ENCODE results near the gene RNF144B. TPM values are rescaled to one million over a fixed set of nuclear protein-coding genes. Genes with fewer than 3 reads are reported as not detected.

Gene RNF144B
- total RNA-seq, 2 donors from 2014 or later: 1.4 to 1.5 TPM

- no peak overlapping the region for H3K27ac ChIP-seq (ENCODE audit: low read depth, low read length)
- H3K4me1 ChIP-seq (ENCODE audit: control insufficient read depth, insufficient read depth, low read length): no peaks in the 10 kb centered on the region
- Mint-ChIP-seq H3K9me3 (no peaks in the 10 kb centered on the region), H3K36me3 (ENCODE audit: low read depth) (no peaks in the 10 kb centered on the region), H3K27ac (no peak overlapping the region), H3K27me3 (ENCODE audit: insufficient read depth) (no peaks in the 10 kb centered on the region), H3K4me1 (no peaks in the 10 kb centered on the region), H3K4me3 (no peak overlapping the region)
- H3K9me3 ChIP-seq (ENCODE audit: control insufficient read depth, low read length): no peaks in the 10 kb centered on the region
- WGBS, 2 experiments (ENCODE audit: insufficient coverage in 1 of 2, insufficient read length in 1 of 2): 83% methylated on average over 1 of the region's 1 CpG; no CpG with 5 or more reads in 1 of the 2 experiments
- no peak overlapping the region for H3K4me3 ChIP-seq (ENCODE audit: low read length)
- TF ChIP-seq, protein P1, sequence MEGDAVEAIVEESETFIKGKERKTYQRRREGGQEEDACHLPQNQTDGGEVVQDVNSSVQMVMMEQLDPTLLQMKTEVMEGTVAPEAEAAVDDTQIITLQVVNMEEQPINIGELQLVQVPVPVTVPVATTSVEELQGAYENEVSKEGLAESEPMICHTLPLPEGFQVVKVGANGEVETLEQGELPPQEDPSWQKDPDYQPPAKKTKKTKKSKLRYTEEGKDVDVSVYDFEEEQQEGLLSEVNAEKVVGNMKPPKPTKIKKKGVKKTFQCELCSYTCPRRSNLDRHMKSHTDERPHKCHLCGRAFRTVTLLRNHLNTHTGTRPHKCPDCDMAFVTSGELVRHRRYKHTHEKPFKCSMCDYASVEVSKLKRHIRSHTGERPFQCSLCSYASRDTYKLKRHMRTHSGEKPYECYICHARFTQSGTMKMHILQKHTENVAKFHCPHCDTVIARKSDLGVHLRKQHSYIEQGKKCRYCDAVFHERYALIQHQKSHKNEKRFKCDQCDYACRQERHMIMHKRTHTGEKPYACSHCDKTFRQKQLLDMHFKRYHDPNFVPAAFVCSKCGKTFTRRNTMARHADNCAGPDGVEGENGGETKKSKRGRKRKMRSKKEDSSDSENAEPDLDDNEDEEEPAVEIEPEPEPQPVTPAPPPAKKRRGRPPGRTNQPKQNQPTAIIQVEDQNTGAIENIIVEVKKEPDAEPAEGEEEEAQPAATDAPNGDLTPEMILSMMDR (conservative IDR thresholded peaks at IDR 0.05): no peak
- no peak for DNase-seq
- H3K36me3 ChIP-seq (ENCODE audit: control insufficient read depth, insufficient read depth, low read length): no peaks in the 10 kb centered on the region
- H3K27me3 ChIP-seq (ENCODE audit: control insufficient read depth, insufficient read depth, low read length, poor library complexity, severe bottlenecking): no peaks in the 10 kb centered on the region
- no peak overlapping the region for H3K9ac ChIP-seq (ENCODE audit: extremely low read depth, low read length, poor library complexity, severe bottlenecking)
These were observed 24.9 kb downstream of the RNF144B start for GRCh38 chr6:18412068-18412467.

DNA sequence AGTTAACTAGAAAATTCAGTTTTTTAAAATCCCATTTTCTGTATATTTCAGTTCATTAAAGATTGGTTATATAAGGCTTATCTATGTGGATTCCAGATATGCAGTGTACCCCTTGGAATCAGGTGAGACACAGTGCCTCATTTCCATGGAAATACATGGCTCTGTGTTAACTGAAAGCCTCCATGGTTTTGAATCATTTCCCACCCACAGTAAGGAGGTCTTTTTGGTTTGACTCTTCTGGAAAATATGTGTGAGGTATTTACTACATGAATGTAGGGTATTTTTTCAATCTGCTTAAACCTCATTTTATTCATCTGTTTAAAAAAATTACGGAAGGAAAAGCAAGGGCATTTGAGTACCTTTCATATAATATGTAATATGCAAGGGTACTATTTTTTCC, 25.5 kb downstream of the RNF144B start:
- no peaks in the 10 kb centered on the region for H3K27me3 Mint-ChIP-seq (ENCODE audit: insufficient read depth)
- no peak overlapping the region for H3K4me3 Mint-ChIP-seq
- H3K4me1 Mint-ChIP-seq: no peaks in the 10 kb centered on the region
- Histone ChIP-seq H3K4me3 (ENCODE audit: low read length) (no peak overlapping the region), H3K9me3 (ENCODE audit: control insufficient read depth, low read length) (no peaks in the 10 kb centered on the region), H3K9ac (ENCODE audit: extremely low read depth, low read length, poor library complexity, severe bottlenecking) (no peak overlapping the region), H3K36me3 (ENCODE audit: control insufficient read depth, insufficient read depth, low read length) (no peaks in the 10 kb centered on the region), H3K27ac (ENCODE audit: low read depth, low read length) (no peak overlapping the region), H3K4me1 (ENCODE audit: control insufficient read depth, insufficient read depth, low read length) (no peaks in the 10 kb centered on the region), H3K27me3 (ENCODE audit: control insufficient read depth, insufficient read depth, low read length, poor library complexity, severe bottlenecking) (no peaks in the 10 kb centered on the region)
- no peak overlapping the region for H3K27ac Mint-ChIP-seq
- H3K9me3 Mint-ChIP-seq: no peaks in the 10 kb centered on the region
- no peaks in the 10 kb centered on the region for H3K36me3 Mint-ChIP-seq (ENCODE audit: low read depth)
- DNase-seq: no peak
- TF ChIP-seq, protein P1 (conservative IDR thresholded peaks at IDR 0.05): no peak
- 100% methylated on average over 1 of the region's 1 CpG; no CpG with 5 or more reads in 1 of the 2 experiments for WGBS, 2 experiments (ENCODE audit: insufficient coverage in 1 of 2, insufficient read length in 1 of 2)

DNA sequence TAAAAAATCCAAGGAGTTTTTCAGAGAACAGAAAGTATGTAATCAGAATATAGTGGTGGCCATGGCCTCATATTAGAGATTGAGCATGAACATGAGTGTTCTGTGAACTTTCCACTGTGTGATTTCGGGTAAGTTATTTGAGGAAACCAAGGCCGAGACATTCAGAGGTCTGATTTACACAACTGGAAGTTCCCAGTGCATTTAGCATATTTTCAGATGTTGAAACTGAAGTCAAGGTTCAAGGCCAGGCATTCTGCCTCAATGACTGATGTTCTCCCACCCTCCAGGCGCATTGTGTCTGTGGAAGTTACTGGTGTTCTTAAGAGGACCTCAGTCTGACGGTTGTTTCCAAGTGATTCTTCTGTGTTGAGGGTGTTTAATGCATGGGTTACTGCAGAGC, 26.2 kb downstream of the RNF144B start:
- H3K36me3 ChIP-seq (ENCODE audit: control insufficient read depth, insufficient read depth, low read length): no peaks in the 10 kb centered on the region
- Mint-ChIP-seq H3K9me3 (no peaks in the 10 kb centered on the region), H3K27me3 (ENCODE audit: insufficient read depth) (no peaks in the 10 kb centered on the region), H3K4me1 (no peaks in the 10 kb centered on the region), H3K36me3 (ENCODE audit: low read depth) (no peaks in the 10 kb centered on the region), H3K4me3 (no peak overlapping the region), H3K27ac (no peak overlapping the region)
- no peak overlapping the region for H3K27ac ChIP-seq (ENCODE audit: low read depth, low read length)
- H3K9ac ChIP-seq (ENCODE audit: extremely low read depth, low read length, poor library complexity, severe bottlenecking): no peak overlapping the region
- WGBS, 2 experiments (ENCODE audit: insufficient coverage in 1 of 2, insufficient read length in 1 of 2): 92 to 100% methylated on average over 4 of the region's 4 CpGs
- no peaks in the 10 kb centered on the region for H3K27me3 ChIP-seq (ENCODE audit: control insufficient read depth, insufficient read depth, low read length, poor library complexity, severe bottlenecking)
- no peaks in the 10 kb centered on the region for H3K4me1 ChIP-seq (ENCODE audit: control insufficient read depth, insufficient read depth, low read length)
- H3K9me3 ChIP-seq (ENCODE audit: control insufficient read depth, low read length): no peaks in the 10 kb centered on the region
- TF ChIP-seq, protein P1 (conservative IDR thresholded peaks at IDR 0.05): no peak
- no peak overlapping the region for H3K4me3 ChIP-seq (ENCODE audit: low read length)
- no peak for DNase-seq

Data from endodermal cell (in vitro differentiated cells).